Activated gamma-delta T cell treated with Interleukin-2 at 50 U/mL for 16 hours (primary cell): Measurements from ENCODE around the gene PRPS1.
"Not testable (repeated sequence)": the region's sequence is repeated elsewhere in the genome, so short reads cannot be mapped to it uniquely, and the experiment has no call there.

ENCODE experiments used
- DNase-seq: peaks from one replicate; pipeline ENCODE4 v3.0.0-alpha.2; 2020

PRPS1 gene

DNA sequence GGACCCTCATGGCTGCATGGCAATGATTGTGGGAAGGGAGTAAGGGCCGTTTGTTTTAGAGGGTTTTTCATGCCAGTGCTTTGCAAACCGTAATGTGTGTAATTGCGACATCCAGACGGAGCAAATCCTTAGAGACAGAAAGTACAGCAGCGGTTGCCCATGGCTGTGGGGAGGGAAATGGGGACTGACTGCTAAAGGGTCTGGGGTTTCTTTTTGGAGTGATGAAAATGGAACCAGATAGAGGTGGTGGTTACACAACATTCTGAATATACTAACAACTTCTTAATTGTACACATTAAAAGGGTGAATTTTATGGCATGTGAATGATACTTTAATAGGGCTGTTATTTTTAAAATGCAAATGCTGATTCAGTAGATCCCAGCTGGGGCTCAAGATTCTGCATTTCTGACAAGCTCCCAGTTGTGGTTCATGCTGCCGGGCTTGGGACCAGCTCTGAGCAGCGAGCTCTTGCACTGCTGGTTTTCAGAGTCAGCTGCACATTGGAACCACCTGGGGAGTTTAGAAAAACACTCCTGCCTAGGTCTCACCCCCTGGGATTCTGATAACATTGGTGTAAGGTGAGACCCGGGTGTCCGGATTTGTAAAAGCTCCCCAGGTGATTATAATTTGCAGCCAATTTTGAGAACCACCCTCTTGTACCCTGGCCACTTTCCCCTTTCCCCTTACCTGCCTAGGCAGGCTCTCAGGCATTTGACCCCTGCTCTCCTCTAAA is 47.7 kb downstream of the PRPS1 start:
- DNase-seq = no peak

DNA sequence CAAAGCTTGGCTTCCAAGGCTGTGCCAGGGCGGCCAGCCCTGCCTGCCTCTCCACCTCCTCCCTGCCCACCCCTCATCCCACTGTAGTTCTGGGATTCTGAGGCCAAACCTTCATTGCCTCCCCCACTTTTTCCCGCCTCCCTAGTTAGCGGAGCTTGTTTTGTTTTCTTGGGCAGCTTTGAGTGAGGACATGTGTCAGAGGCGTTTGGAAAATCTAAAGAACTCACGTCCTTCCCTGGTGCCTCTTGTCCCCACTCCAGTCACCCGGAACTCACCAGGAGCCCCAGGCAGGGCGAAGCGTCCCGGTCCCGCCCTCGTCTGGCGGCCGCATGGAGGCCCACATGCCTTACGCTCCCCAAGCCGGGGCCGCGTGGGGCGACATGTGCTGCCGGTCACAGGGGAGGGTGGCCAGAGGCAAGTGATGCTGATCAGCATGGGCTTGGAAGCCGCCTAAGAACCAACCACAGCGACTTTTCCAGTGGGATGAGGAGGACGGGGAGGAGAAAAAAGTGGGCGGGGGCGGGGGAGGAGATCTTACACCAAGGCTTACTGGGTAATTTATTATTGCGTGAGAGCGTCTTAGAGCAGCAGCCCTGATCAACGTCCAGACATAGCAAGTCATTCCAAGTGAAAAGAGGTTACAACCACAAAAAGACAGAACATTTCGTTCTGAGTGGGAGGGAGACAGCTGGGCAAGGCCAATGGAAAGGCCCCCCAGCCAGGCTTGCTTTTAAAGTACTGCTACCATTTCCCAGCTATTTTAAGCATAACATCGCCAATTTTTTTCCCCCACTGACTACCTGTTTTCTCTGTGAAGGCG is 48.5 kb downstream of the PRPS1 start:
- DNase-seq = no peak

DNA sequence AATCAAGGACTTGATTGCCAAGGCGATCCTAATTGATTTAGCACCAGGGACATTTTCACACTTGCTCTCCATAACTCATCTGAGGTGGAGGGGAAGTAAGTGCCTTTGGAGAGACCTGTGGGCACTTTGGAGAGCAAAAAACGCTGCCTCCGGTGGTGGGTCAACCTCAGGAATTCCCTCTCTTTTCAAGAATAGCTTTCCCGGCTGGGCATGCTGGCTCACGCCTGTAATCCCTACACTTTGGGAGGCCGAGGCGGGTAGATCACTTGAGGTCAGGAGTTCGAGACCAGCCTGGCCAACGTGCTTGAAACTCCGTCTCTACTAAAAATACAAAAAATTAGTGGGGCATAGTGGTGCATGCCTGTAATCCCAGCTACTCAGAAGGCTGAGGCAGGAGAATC is 49.2 kb downstream of the PRPS1 start:
- DNase-seq = no peak

DNA sequence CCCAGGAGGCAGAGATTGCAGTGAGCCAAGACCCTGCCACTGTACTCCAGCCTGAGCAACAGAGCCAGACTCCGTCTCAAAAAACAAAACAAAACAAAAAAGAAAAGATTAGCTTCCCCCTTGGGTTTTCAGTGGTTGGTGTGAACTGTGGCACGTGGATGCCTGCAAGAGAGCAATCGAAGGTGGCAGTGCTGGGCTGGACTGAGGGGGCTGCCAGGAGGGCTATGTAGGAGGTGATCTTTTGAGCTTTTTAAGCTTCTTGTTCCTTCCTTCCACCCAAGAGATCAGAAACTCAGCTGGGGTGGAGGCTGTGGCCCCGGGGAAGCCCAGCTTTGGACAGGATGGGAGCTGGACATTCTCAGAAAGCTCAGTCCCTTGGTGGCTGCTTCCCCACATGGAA is 49.6 kb downstream of the PRPS1 start:
- DNase-seq = no peak

DNA sequence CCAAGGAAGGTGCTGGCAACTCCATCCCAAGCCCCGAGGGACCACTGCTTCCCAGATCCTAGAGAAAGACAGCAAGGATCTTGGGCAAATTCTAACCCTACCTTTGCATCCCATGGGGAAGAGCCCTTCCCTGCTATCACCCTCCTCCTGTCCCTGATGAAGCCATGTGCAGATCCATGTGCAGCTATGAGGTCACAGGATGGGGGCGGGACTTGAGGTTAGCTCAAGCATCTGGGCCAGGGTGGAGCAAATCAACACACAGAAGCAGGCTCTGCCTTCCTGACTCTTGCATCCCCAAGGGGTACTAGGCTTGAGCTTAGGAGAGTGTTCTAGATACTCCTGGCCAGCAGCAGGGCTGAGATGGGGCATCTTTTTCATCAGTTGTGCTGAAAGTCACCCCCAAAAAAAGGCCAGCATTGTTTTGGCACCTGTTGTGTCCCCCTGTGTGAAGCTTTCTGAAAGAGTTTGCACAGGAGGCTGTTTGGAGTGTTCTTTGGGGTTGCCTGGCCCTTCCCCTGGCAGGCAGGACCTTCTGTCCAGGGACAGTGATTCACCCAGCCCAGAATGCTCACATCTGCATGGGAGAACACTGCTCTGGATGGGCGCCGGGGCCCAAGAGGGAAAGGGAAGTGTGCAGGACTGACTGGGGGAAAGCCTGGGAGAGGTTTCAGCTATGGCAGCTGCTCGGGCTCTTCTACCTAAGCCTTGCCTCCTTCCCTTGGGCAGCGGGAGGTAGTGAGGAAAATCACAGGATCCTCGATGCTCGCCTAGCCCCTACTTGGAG is 50.8 kb downstream of the PRPS1 start:
- DNase-seq = peak; percentile 55

DNA sequence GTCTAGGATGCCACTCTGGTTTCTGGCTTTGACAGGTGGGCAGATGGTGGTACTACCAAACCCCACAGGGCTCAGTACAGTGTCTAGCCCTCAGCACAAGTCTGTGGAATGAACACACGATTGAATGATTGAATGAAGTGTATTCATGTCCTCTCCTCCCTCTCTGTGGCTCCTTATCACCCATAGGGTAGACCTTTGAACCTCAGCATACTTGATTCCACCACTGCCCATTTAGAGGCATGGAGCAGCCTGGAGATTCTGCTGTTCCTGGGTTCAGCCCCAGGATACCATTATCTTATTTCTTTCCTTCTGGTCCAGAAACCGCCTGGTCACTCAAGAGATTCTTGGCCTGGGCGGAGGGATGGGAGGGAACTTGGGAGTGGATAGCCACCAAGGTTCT is 53.9 kb downstream of the PRPS1 start:
- DNase-seq = no peak

DNA sequence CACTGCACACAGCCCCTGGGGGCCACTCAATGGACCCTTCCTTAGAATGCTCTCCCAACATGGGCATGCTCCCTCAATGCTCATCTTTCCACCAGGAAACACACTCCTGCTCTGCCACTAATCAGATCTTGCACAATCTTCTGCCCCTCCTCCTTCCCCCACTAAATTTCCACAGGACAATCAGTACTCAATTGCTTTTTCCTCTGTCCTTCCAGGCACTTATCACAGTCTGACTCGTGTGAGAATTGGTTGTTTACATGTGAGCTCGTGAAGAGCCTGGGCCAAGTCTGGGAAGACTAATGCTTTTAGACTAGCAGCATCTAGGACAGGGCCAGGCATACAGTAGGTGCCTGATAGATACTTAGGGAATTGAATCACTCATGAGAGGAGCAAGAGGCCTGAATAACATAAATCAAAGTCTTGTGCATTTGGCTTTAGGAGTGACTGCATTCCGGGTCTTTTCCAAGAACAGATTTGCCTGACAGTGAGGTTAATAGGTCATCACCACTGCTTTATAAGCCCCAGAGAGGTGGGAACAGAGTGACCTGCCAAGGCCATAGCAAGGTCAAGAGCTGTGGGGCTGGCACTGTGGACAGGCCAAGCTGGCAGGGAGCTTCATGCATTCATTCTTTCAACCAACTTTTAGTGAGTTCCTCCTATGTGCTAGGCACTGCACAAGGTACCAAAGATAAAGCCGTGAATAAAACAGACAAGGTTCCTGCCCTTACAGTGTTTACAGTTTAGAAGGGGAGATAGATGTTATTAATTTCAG is 55.0 kb downstream of the PRPS1 start:
- DNase-seq = no peak

DNA sequence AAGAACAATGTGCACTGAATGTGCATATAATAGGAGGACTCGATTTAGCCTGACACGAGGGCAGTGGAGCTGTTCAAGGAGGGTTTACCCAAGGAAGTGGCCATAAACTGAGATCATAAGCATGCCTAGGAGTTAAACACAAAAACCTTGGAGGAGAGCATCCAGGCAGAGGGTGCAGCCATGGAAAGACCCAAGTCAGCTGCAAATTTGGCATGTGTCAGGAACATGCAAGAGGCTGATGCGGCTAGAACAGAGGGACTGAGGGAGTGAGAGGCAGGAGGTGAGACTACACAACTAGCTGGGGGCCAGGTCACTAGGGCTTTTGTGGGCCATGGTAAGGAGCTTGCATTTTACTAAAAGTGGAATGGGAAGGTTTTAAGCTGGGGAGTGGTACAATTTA is 55.6 kb downstream of the PRPS1 start:
- DNase-seq = no peak

DNA sequence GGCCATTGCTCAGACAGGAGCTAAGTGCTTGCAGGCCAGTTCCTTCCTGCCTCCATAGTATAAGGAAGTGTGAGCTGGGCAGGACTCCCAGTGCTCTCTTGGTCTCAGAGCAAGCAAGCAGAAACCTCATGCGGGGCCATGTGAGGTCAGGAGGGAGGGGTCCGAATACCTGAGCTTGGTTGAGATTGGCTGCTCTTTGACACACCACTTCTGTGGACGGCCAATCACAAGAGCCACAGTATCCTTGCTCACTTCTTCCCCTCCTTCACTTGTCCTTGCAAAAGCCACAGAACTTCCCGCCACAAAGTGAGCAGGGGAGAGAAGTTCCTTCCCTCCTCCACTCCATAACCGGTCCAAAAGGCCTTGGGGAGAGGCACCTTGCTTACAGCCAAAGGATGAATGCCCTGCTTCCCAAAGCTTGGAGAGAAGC is 56.7 kb downstream of the PRPS1 start:
- no peak for DNase-seq

DNA sequence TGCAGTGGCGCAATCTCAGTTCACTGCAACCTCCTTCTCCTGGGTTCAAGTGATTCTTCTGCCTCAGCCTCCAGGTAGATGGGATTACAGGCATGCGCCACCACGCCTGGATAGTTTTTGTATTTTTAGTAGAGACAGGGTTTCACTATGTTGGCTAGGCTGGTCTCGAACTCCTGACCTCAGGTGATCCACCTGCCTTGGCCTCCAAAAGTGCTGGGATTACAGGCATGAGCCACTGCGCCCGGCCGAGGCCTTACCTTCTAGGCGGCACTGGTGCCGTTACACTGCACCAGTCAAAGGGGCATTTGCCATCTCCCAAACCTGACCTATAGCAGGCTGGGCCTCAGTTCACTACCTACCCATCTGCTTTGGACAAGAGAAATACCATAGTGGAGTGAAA is 57.3 kb downstream of the PRPS1 start:
- not testable (repeated sequence) for DNase-seq

DNA sequence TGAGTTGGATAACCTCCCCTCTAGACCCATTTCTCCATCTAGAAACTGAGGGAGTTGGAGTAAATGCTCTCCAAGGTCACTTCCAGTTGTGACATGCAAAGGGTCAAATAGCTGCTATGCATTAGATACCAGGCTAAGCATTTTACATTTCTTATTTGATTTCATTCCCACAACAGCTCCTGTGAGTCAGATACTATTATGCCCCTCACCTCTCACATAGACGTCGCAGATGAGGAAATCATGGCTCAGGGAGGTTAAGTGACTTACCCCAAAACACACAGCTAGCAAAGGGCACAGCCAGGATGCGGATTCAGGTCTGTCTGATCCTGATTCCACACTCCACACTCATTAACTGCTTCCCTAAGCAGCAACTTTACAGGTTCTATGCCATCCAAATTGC is 57.7 kb downstream of the PRPS1 start:
- DNase-seq = no peak

DNA sequence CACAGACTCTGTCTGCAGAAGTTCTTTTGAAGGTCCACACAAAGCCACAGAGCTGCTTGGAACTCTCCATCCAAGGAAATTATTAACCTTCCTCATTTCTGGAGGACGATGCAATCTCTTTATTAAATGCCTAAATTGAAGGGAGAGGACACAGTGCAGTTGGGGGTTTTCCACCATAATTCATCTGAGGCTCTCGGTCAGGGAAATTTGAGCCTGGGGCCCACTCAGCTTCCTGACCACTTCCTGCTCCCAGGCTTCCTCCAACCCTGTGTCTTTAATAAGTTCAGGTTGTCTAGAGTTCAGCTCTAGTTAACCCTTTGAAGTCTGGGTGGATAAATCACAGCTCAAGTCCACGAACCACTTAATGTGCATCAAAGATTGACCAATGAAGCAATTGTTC is 58.5 kb downstream of the PRPS1 start:
- DNase-seq = no peak

DNA sequence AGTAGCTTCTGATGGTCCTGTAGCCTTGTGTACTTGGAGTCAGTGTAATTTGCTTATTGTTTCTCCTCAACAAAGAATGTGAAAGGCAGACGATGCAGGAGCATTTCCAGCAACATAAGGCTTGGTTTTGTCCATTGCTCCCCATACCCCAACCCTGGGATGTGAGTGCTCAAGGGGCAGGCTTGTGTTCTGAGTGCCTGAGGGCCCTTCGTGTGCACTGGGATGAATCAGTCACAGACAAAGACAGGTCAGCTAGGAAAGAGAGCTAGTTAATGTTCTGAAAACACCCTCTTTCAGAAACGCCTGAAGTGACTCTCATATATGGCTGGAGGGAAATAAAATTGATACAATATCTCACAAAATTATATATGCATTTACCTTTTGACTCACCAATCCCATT is 59.1 kb downstream of the PRPS1 start:
- DNase-seq = no peak

DNA sequence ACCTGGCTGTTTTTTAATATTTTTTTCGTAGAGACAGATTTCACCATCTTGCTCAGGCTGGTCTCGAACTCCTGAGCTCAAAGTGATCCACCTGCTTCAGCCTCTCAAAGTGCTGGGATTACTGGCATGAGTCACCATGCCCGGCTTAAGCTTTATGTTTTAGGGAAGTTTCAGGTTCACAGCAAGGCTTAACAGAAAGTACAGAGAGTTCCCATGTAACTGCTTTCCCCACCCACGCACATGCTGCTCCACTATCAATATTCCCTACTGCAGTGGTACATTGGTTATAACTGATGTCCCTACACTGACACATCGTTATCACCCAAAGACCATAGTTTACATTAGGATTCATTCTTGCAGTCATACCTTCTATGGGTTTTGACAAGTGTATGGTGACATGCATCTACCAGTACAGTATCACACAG is 62.7 kb downstream of the PRPS1 start:
- DNase-seq = no peak

DNA sequence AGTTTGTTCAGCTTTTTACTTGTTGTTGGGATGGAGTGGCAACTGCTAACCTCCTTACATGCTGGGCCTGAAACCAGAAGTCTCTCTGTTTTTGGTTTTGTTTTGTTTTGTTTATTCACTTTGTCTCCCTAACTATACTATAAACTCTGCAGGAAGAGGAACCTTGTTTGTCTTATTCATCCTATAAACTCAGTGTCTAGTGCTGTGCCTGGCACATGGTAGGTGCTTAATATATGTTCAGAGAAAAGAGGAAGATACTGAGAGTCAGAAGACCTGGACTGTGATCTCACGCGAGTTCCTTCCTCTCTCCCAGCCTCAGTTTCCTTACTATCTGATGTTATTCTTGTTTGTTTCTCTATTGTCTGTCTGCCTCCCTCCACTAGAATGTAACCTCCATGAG is 71.3 kb downstream of the PRPS1 start:
- no peak for DNase-seq

DNA sequence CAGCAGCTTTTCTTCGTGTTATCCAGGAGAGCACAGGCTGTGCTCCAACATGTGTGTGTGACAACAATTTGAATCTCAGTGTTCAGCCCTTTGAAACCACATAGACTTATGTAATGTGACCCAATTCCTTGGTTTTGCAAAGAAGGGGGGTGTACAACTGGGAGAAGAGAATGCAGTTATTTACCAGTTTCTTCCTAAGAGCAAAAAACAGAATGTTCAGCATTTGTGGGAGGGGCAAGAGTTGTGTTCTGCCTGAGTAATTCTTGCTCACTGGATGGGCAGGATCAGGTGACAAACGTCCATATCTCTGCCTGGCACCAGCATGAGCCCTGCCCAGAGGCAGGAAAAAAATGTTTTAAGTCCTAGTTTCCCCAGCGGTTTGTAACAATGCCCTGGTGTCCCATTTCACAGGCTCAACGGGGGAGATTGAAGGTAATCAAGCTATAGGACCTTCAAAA is 72.0 kb downstream of the PRPS1 start:
- no peak for DNase-seq
